PFSK-1 (cell line): ENCODE data around the gene ANKRD1.

Source experiments
- FOXP2 ChIP-seq: optimal IDR thresholded peaks from 2 replicates; pipeline ENCODE3; 2011; ENCODE audit warnings: borderline replicate concordance, control low read depth, inconsistent platforms; ENCODE audit not compliant: insufficient read depth; ENCODE audit errors: extremely low read length, extremely low read depth
- POLR2AphosphoS5 ChIP-seq: IDR thresholded peaks from 2 replicates; pipeline ENCODE4 v1.6.1; 2012; ENCODE audit warnings: low read depth, mild to moderate bottlenecking, control low read depth, low read length, moderate library complexity
- SIN3A ChIP-seq: IDR thresholded peaks from 2 replicates; pipeline ENCODE4 v1.6.1; 2012; ENCODE audit warnings: mild to moderate bottlenecking, low read length, moderate library complexity, borderline replicate concordance; ENCODE audit not compliant: insufficient read depth
- TAF1 ChIP-seq: IDR thresholded peaks from 2 replicates; pipeline ENCODE4 v1.6.1; 2012; ENCODE audit warnings: low read length, control low read depth, borderline replicate concordance; ENCODE audit not compliant: insufficient read depth
- TF ChIP-seq, protein P1 (sequence below), 2 experiments: IDR thresholded peaks; 2 replicates each; pipeline versions ENCODE4 v1.6.1 to v1.8.0; 2011 to 2012; ENCODE audit warnings: low read depth in 2 of 2, low read length in 2 of 2, control low read depth in 1 of 2, inconsistent platforms in 1 of 2, mild to moderate bottlenecking in 1 of 2, moderate library complexity in 1 of 2; ENCODE audit not compliant: insufficient read depth in 1 of 2

DNA sequence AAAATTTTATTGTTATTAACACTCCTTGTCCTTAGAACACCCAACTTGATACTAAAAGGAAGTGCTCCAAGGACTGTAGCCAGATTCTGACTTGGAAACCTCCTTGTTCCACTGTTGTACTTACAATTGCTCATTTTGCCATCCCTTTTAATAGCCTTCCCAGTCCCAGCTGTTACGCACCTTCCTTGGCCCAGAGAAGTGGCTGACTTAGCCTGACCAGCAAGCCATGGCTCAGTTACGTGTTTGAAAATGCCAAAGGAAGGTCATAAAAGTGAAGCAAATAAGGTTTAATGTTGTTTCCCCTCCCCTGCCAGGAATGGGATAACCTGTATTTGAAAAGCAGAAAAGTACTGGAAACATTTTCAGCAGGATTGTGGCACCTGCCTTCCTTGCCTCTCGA, 3.7 kb upstream of the ANKRD1 start:
- TF ChIP-seq SIN3A, result no peak
- no peak for TF ChIP-seq POLR2AphosphoS5
- TF ChIP-seq, protein P1, sequence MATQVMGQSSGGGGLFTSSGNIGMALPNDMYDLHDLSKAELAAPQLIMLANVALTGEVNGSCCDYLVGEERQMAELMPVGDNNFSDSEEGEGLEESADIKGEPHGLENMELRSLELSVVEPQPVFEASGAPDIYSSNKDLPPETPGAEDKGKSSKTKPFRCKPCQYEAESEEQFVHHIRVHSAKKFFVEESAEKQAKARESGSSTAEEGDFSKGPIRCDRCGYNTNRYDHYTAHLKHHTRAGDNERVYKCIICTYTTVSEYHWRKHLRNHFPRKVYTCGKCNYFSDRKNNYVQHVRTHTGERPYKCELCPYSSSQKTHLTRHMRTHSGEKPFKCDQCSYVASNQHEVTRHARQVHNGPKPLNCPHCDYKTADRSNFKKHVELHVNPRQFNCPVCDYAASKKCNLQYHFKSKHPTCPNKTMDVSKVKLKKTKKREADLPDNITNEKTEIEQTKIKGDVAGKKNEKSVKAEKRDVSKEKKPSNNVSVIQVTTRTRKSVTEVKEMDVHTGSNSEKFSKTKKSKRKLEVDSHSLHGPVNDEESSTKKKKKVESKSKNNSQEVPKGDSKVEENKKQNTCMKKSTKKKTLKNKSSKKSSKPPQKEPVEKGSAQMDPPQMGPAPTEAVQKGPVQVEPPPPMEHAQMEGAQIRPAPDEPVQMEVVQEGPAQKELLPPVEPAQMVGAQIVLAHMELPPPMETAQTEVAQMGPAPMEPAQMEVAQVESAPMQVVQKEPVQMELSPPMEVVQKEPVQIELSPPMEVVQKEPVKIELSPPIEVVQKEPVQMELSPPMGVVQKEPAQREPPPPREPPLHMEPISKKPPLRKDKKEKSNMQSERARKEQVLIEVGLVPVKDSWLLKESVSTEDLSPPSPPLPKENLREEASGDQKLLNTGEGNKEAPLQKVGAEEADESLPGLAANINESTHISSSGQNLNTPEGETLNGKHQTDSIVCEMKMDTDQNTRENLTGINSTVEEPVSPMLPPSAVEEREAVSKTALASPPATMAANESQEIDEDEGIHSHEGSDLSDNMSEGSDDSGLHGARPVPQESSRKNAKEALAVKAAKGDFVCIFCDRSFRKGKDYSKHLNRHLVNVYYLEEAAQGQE (IDR thresholded peaks at IDR 0.05; ENCODE audit: insufficient read depth in 1 of 2, low read depth in 2 of 2, low read length in 2 of 2), result no peak
- no peak for TF ChIP-seq TAF1
- no peak for TF ChIP-seq FOXP2
